ENCODE measurements around the gene SYNGAP1.

DNA sequence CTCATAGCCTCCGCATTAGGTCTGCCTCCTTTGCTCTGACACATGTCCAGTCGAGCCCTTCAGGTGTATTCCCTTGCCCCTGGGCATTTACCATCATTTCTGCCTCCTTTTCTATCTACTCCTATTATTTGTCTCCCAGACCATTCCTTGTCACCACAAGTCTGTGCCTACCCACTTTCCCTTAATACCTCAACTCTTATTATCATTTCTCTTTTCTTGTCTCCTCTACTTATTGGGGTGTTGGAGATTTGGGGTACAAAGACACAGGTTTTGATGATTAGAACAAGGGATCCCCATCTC lies 1.4 kb downstream of the SYNGAP1 start:
- TF ChIP-seq ZC3H11A (IDR thresholded peaks at IDR 0.05), result no peak
- TF ChIP-seq ZFP36 (IDR thresholded peaks at IDR 0.05; ENCODE audit: borderline replicate concordance, partially characterized antibody), result no peak
- no peak for TF ChIP-seq RAD21 (conservative IDR thresholded peaks at IDR 0.05 in 1 of 2, IDR thresholded peaks at IDR 0.05 in 1 of 2)
- TF ChIP-seq HMGXB4 (CRISPR knock-in tag; IDR thresholded peaks at IDR 0.05; ENCODE audit: borderline replicate concordance), result no peak
- no peak for TF ChIP-seq EHMT2 (IDR thresholded peaks at IDR 0.05; ENCODE audit: low read depth)
- TF ChIP-seq ZNF302 (CRISPR knock-in tag; IDR thresholded peaks at IDR 0.05), result no peak
- TF ChIP-seq CHD2 (IDR thresholded peaks at IDR 0.05; ENCODE audit: low read length, partially characterized antibody), result no peak
- TF ChIP-seq PBX3 (IDR thresholded peaks at IDR 0.05), result no peak
- TF ChIP-seq, protein P1, sequence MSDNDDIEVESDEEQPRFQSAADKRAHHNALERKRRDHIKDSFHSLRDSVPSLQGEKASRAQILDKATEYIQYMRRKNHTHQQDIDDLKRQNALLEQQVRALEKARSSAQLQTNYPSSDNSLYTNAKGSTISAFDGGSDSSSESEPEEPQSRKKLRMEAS (IDR thresholded peaks at IDR 0.05), result no peak
- no peak for TF ChIP-seq MYC (IDR thresholded peaks at IDR 0.05; ENCODE audit: borderline replicate concordance, low read length)
- no peak for TF ChIP-seq CTCF (IDR thresholded peaks at IDR 0.05)
- TF ChIP-seq USF2 (IDR thresholded peaks at IDR 0.05), result no peak
